ENCODE results near the gene SLC6A20. TPM values are rescaled to one million over a fixed set of nuclear protein-coding genes. Genes with fewer than 3 reads are reported as not detected.

Gene SLC6A20
- total RNA-seq, 1 donor from 2014 or later: 4.2 TPM

GRCh38 chr3:45711931-45712330 is 84.4 kb downstream of the SLC6A20 start:
- intact Hi-C loops (cut with DNase I): no loop called here
- H3K27ac ChIP-seq: no peak overlapping the region
- DNase-seq: no peak
- no peaks in the 10 kb centered on the region for H3K27me3 ChIP-seq (ENCODE audit: low read depth)
- no peak for ATAC-seq
- TF ChIP-seq, protein P1, sequence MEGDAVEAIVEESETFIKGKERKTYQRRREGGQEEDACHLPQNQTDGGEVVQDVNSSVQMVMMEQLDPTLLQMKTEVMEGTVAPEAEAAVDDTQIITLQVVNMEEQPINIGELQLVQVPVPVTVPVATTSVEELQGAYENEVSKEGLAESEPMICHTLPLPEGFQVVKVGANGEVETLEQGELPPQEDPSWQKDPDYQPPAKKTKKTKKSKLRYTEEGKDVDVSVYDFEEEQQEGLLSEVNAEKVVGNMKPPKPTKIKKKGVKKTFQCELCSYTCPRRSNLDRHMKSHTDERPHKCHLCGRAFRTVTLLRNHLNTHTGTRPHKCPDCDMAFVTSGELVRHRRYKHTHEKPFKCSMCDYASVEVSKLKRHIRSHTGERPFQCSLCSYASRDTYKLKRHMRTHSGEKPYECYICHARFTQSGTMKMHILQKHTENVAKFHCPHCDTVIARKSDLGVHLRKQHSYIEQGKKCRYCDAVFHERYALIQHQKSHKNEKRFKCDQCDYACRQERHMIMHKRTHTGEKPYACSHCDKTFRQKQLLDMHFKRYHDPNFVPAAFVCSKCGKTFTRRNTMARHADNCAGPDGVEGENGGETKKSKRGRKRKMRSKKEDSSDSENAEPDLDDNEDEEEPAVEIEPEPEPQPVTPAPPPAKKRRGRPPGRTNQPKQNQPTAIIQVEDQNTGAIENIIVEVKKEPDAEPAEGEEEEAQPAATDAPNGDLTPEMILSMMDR (IDR thresholded peaks at IDR 0.05): no peak
- no peaks in the 10 kb centered on the region for H3K4me1 ChIP-seq
- H3K4me3 ChIP-seq: no peak overlapping the region
- peaks cover 92% of the 10 kb centered on the region for H3K36me3 ChIP-seq
- no peaks in the 10 kb centered on the region for H3K9me3 ChIP-seq

DNA sequence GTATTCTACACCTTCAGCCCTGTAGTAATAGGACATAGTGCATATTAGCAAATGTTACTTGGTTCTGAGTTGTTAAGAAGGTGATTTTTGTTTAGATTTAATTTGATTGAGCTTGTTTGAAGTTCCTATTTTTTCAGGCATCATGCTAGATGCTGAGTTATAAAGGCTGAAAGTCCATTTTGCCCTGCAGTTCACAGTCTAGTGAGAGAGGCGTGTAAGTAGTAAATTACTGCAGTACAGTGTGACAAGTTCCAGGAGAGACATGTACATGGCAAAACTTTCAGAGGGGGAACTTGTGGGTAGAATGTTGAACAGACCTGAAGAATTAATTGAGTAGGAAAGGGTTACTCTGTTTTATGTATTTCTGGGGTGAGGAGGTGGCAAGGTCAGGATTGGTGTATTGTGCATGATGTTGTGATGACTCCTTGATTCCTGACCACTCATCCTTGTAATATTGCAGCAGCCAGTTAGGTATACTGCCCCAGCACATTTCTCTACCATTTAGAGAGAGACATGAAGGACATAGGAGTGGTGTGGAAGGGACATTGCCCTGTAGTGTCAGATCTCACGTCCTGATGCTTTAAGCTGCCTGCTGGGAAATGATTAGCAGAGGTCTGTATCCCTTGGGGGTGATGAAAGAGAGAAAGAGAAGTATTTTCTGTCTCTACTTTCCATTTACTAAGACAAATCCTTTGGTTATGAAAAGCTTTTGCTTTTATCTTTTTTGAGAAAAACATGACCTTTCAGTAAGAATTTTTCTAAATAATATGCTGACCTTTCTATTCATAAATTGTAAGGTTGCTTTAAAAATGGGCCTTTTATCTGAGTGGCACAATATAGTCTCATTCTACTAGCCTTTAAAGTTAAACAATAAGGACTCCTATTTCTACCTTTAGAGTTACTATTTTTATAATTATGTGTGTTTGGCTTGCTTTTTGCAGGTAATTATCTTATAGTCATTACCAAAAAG is 90.2 kb downstream of the SLC6A20 start:
- Histone ChIP-seq H3K4me1 (peaks cover 12% of the 10 kb centered on the region), H3K4me3 (no peak overlapping the region), H3K27me3 (ENCODE audit: low read depth) (no peaks in the 10 kb centered on the region), H3K36me3 (peaks cover 76% of the 10 kb centered on the region), H3K9me3 (no peaks in the 10 kb centered on the region), H3K27ac (no peak overlapping the region)
- intact Hi-C loops (cut with DNase I): no loop called here
- TF ChIP-seq, protein P1 (IDR thresholded peaks at IDR 0.05): no peak
- DNase-seq: no peak
- ATAC-seq: no peak

Other genes with a start within 250 kb of the SLC6A20 start
- 80.6 TPM for gene LIMD1, start 201.8 kb downstream of the SLC6A20 start, total RNA-seq
- 80.5 TPM for gene SACM1L, start 107.1 kb downstream of the SLC6A20 start, total RNA-seq
- 26.8 TPM for gene LZTFL1, start 45.6 kb upstream of the SLC6A20 start, total RNA-seq
- not detected for gene CCR9, start 90.0 kb upstream of the SLC6A20 start, total RNA-seq
- 4.3 TPM for gene CXCR6, start 146.9 kb upstream of the SLC6A20 start, total RNA-seq
- gene FYCO1, start 199.3 kb upstream of the SLC6A20 start, total RNA-seq: 40.9 TPM
- 0.32 TPM for gene XCR1, start 230.9 kb upstream of the SLC6A20 start, total RNA-seq